ENCODE results near the gene SLC12A7.
"Not testable (repeated sequence)": the region's sequence is repeated elsewhere in the genome, so short reads cannot be mapped to it uniquely, and the experiment has no call there.

Gene SLC12A7

GRCh38 chr5:1109542-1110306 lies 2.1 kb downstream of the SLC12A7 start:
- no peak for DNase-seq (ENCODE audit: low spot score)

- no peak for DNase-seq (ENCODE audit: low spot score)
These were observed 3.0 kb downstream of the SLC12A7 start for GRCh38 chr5:1108865-1109174.

- DNase-seq (ENCODE audit: low spot score): no peak
These were observed 3.6 kb downstream of the SLC12A7 start for GRCh38 chr5:1108023-1108864.

- peak; percentile 52 for DNase-seq (ENCODE audit: low spot score)
These were observed 4.5 kb downstream of the SLC12A7 start for GRCh38 chr5:1107167-1108022.

GRCh38 chr5:1106385-1107166 lies 5.3 kb downstream of the SLC12A7 start:
- DNase-seq (ENCODE audit: low spot score): no peak

GRCh38 chr5:1105350-1106265 lies 6.3 kb downstream of the SLC12A7 start:
- DNase-seq (ENCODE audit: low spot score): peak; percentile 35

GRCh38 chr5:1104327-1105006 lies 7.4 kb downstream of the SLC12A7 start:
- DNase-seq (ENCODE audit: low spot score): no peak

- DNase-seq (ENCODE audit: low spot score): no peak
These were observed 8.1 kb downstream of the SLC12A7 start for GRCh38 chr5:1103505-1104326.

GRCh38 chr5:1103093-1103492 lies 8.8 kb downstream of the SLC12A7 start:
- DNase-seq (ENCODE audit: low spot score): no peak

- no peak for DNase-seq (ENCODE audit: low spot score)
These were observed 9.7 kb downstream of the SLC12A7 start for GRCh38 chr5:1101961-1102713.

GRCh38 chr5:1100664-1101574 lies 10.9 kb downstream of the SLC12A7 start:
- DNase-seq (ENCODE audit: low spot score): no peak

GRCh38 chr5:1099926-1100663 lies 11.8 kb downstream of the SLC12A7 start:
- DNase-seq (ENCODE audit: low spot score): no peak

GRCh38 chr5:1098986-1099597 lies 12.8 kb downstream of the SLC12A7 start:
- DNase-seq (ENCODE audit: low spot score): no peak

- DNase-seq (ENCODE audit: low spot score): not testable (repeated sequence)
These were observed 13.9 kb downstream of the SLC12A7 start for GRCh38 chr5:1097988-1098385.

GRCh38 chr5:1097381-1097987 lies 14.4 kb downstream of the SLC12A7 start:
- peak; percentile 41 for DNase-seq (ENCODE audit: low spot score)

- DNase-seq (ENCODE audit: low spot score): no peak
These were observed 15.0 kb downstream of the SLC12A7 start for GRCh38 chr5:1096838-1097237.

Measured in NAMALWA (cell line).